SK-N-SH (cell line): ENCODE results near the gene TMSB10.

Experiments used
- CTCF ChIP-seq: fragments of 200-600 bp; sonication (generic); IDR thresholded peaks from 2 replicates; pipeline ENCODE4 v1.6.1; 2017; ENCODE audit warnings: antibody characterized with exemption, mild to moderate bottlenecking, moderate library complexity
- EP300 ChIP-seq, 2 experiments: IDR thresholded peaks; 2 replicates each; pipeline versions ENCODE4 v1.4.0 to v1.6.1; 2012; ENCODE audit warnings: borderline replicate concordance in 1 of 2, low read depth in 1 of 2, low read length in 1 of 2
- MAX ChIP-seq: IDR thresholded peaks from 2 replicates; pipeline ENCODE4 v1.4.0; 2012; ENCODE audit warnings: low read depth
- NRF1 ChIP-seq: IDR thresholded peaks from 2 replicates; pipeline ENCODE4 v1.6.1; 2012; ENCODE audit warnings: low read depth, mild to moderate bottlenecking, low read length
- REST ChIP-seq: IDR thresholded peaks from 2 replicates; pipeline ENCODE4 v1.6.1; 2012; ENCODE audit warnings: mild to moderate bottlenecking, low read depth, low read length, moderate library complexity
- RFX5 ChIP-seq: IDR thresholded peaks from 2 replicates; pipeline ENCODE4 v1.6.1; 2012; ENCODE audit warnings: mild to moderate bottlenecking, improper control_type of control experiment, low read length
- SIN3A ChIP-seq: IDR thresholded peaks from 2 replicates; pipeline ENCODE4 v1.6.1; 2012; ENCODE audit warnings: low read depth, mild to moderate bottlenecking, low read length, moderate library complexity, borderline replicate concordance
- SMC3 ChIP-seq: IDR thresholded peaks from 2 replicates; pipeline ENCODE4 v1.6.1; 2012; ENCODE audit warnings: low read depth, low read length, improper control_type of control experiment
- TAF1 ChIP-seq: IDR thresholded peaks from 2 replicates; pipeline ENCODE4 v1.6.1; 2012; ENCODE audit warnings: low read depth, mild to moderate bottlenecking, low read length, moderate library complexity, borderline replicate concordance
- USF1 ChIP-seq: IDR thresholded peaks from 2 replicates; pipeline ENCODE4 v1.4.0; 2012; ENCODE audit warnings: low read depth, borderline replicate concordance

GRCh38 chr2:84855731-84856130 lies 49.7 kb upstream of the TMSB10 start:
- TF ChIP-seq SIN3A (no peak), CTCF (no peak), USF1 (no peak), TAF1 (no peak), EP300 (IDR thresholded peaks at IDR 0.05; ENCODE audit: borderline replicate concordance in 1 of 2, low read depth in 1 of 2, low read length in 1 of 2) (no peak), SMC3 (no peak), RFX5 (no peak), MAX (no peak), REST (no peak), NRF1 (no peak)
